H9 (cell line): ENCODE measurements around the gene VAMP3. TPM values are rescaled to one million over a fixed set of nuclear protein-coding genes. Genes with fewer than 3 reads are reported as not detected.

Experiments
- DNase-seq: peaks from one replicate; pipeline ENCODE4 v3.0.0-alpha.2; 2017
- H2AFZ ChIP-seq: one replicate; pipeline ENCODE4 v1.6.1; 2013; ENCODE audit warnings: mild to moderate bottlenecking, low read length, control low read depth, moderate library complexity
- H2AK5ac ChIP-seq: 2 replicates; pipeline ENCODE4 v1.6.1; 2013; ENCODE audit warnings: low read length, control low read depth, mixed read lengths; ENCODE audit not compliant: insufficient read length
- H2BK120ac ChIP-seq: one replicate; pipeline ENCODE4 v1.6.1; 2013; ENCODE audit warnings: low read depth, mild to moderate bottlenecking, low read length, control low read depth, inconsistent platforms; ENCODE audit not compliant: poor library complexity, severe bottlenecking
- H2BK12ac ChIP-seq: 2 replicates; pipeline ENCODE4 v1.6.1; 2013; ENCODE audit warnings: low read length, control low read depth, mixed read lengths, low read depth; ENCODE audit not compliant: insufficient read length
- H2BK15ac ChIP-seq: 2 replicates; pipeline ENCODE4 v1.6.1; 2013; ENCODE audit warnings: low read depth, low read length, control low read depth
- H2BK20ac ChIP-seq: one replicate; pipeline ENCODE4 v1.6.1; 2013; ENCODE audit warnings: low read depth, mild to moderate bottlenecking, low read length, control low read depth, inconsistent platforms; ENCODE audit not compliant: poor library complexity, severe bottlenecking
- H2BK5ac ChIP-seq: 2 replicates; pipeline ENCODE4 v1.6.1; 2013; ENCODE audit warnings: low read length, control low read depth, mixed read lengths; ENCODE audit not compliant: insufficient read length
- H3K14ac ChIP-seq: 2 replicates; pipeline ENCODE4 v1.6.1; 2013; ENCODE audit warnings: low read length, control low read depth; ENCODE audit not compliant: insufficient read depth
- H3K18ac ChIP-seq: 2 replicates; pipeline ENCODE4 v1.6.1; 2013; ENCODE audit warnings: low read depth, mild to moderate bottlenecking, mixed read lengths, low read length, control low read depth; ENCODE audit not compliant: insufficient read length
- H3K23ac ChIP-seq: 2 replicates; pipeline ENCODE4 v1.6.1; 2013; ENCODE audit warnings: low read length, control low read depth, mixed read lengths, low read depth; ENCODE audit not compliant: insufficient read length
- H3K23me2 ChIP-seq: 2 replicates; pipeline ENCODE4 v1.6.1; 2013; ENCODE audit warnings: low read depth, mild to moderate bottlenecking, mixed read lengths, low read length, control low read depth; ENCODE audit not compliant: insufficient read length, poor library complexity, severe bottlenecking
- H3K27ac ChIP-seq: 2 replicates; pipeline ENCODE4 v1.5.1; 2013; ENCODE audit warnings: low read length, control low read depth, mixed read lengths, low read depth; ENCODE audit not compliant: insufficient read length
- H3K27me3 ChIP-seq: 2 replicates; pipeline ENCODE4 v1.6.1; 2013; ENCODE audit warnings: low read length, control low read depth, inconsistent platforms; ENCODE audit not compliant: insufficient read depth
- H3K4ac ChIP-seq: 2 replicates; pipeline ENCODE4 v1.6.1; 2013; ENCODE audit warnings: low read depth, mild to moderate bottlenecking, control low read depth, inconsistent platforms, low read length, moderate library complexity
- H3K4me1 ChIP-seq: 2 replicates; pipeline ENCODE4 v1.6.1; 2013; ENCODE audit warnings: low read length, control low read depth, inconsistent platforms; ENCODE audit not compliant: insufficient read depth
- H3K4me2 ChIP-seq: 2 replicates; pipeline ENCODE4 v1.6.1; 2013; ENCODE audit warnings: low read length, control low read depth, mixed read lengths; ENCODE audit not compliant: insufficient read length, insufficient read depth
- H3K56ac ChIP-seq: 2 replicates; pipeline ENCODE4 v1.6.1; 2013; ENCODE audit warnings: low read depth, mild to moderate bottlenecking, mixed read lengths, low read length, control low read depth; ENCODE audit not compliant: insufficient read length
- H3K79me1 ChIP-seq: 2 replicates; pipeline ENCODE4 v1.6.1; 2013; ENCODE audit warnings: low read depth, mild to moderate bottlenecking, moderate library complexity, low read length, control low read depth, inconsistent platforms; ENCODE audit not compliant: insufficient read depth, poor library complexity, severe bottlenecking
- H3K79me2 ChIP-seq: 2 replicates; pipeline ENCODE4 v1.6.1; 2013; ENCODE audit warnings: low read length, control low read depth, inconsistent platforms; ENCODE audit not compliant: insufficient read depth
- H3K9ac ChIP-seq: 2 replicates; pipeline ENCODE4 v1.6.1; 2013; ENCODE audit warnings: low read length, control low read depth, mixed read lengths; ENCODE audit not compliant: insufficient read length; ENCODE audit errors: extremely low read depth
- H3K9me3 ChIP-seq: one replicate; pipeline ENCODE4 v1.6.1; 2013; ENCODE audit warnings: low read depth, low read length, inconsistent platforms; ENCODE audit not compliant: control insufficient read depth
- H3T11ph ChIP-seq: one replicate; pipeline ENCODE4 v1.6.1; 2013; ENCODE audit warnings: mild to moderate bottlenecking, low read length, control low read depth, inconsistent platforms
- H4K20me1 ChIP-seq: one replicate; pipeline ENCODE4 v1.6.1; 2013; ENCODE audit not compliant: control insufficient read depth, insufficient read length, insufficient read depth
- H4K5ac ChIP-seq: 2 replicates; pipeline ENCODE4 v1.6.1; 2013; ENCODE audit warnings: low read depth, mild to moderate bottlenecking, mixed read lengths, low read length, control low read depth; ENCODE audit not compliant: insufficient read length
- H4K8ac ChIP-seq: replicated peaks from 2 replicates; pipeline ENCODE4 v1.6.1; 2013; ENCODE audit warnings: low read length, control low read depth, mixed read lengths, low read depth; ENCODE audit not compliant: insufficient read length
- H4K91ac ChIP-seq: 2 replicates; pipeline ENCODE4 v1.6.1; 2013; ENCODE audit warnings: low read depth, mild to moderate bottlenecking, moderate library complexity, mixed read lengths, low read length, control low read depth; ENCODE audit not compliant: insufficient read length
- H3K27ac Mint-ChIP-seq, 3 experiments: 2 replicates in 2 of 3; 3 replicates in 1 of 3; pipeline ENCODE4 v1.8.0; 2020 to 2021; ENCODE audit warnings: mixed read lengths in 3 of 3, mild to moderate bottlenecking in 1 of 3, moderate library complexity in 1 of 3
- H3K27me3 Mint-ChIP-seq: 2 replicates; pipeline ENCODE4 v1.8.0; 2021; ENCODE audit warnings: low read depth, mild to moderate bottlenecking, moderate library complexity, mixed read lengths
- H3K36me3 Mint-ChIP-seq, 3 experiments: 2 replicates in 2 of 3; 3 replicates in 1 of 3; pipeline ENCODE4 v1.8.0; 2020 to 2021; ENCODE audit warnings: low read depth in 3 of 3, mixed read lengths in 3 of 3; ENCODE audit not compliant: insufficient read depth in 1 of 3
- H3K4me1 Mint-ChIP-seq, 2 experiments: 2 replicates each; pipeline ENCODE4 v1.8.0; 2020; ENCODE audit warnings: mixed read lengths in 2 of 2
- H3K4me3 Mint-ChIP-seq, 2 experiments: 2 replicates in 1 of 2; 3 replicates in 1 of 2; pipeline ENCODE4 v1.8.0; 2020 to 2021; ENCODE audit warnings: mild to moderate bottlenecking in 2 of 2, mixed read lengths in 2 of 2, moderate library complexity in 1 of 2
- H3K9me3 Mint-ChIP-seq, 2 experiments: 2 replicates in 1 of 2; 3 replicates in 1 of 2; pipeline ENCODE4 v1.8.0; 2020; ENCODE audit warnings: mild to moderate bottlenecking in 2 of 2, mixed read lengths in 2 of 2, moderate library complexity in 1 of 2
- CTCF ChIP-seq: fragments of 200-600 bp; sonication (generic); conservative IDR thresholded peaks from 3 replicates; pipeline ENCODE4 v1.8.0; 2021; ENCODE audit warnings: antibody characterized with exemption, mild to moderate bottlenecking
- WGBS: extraction: QIAGEN DNeasy Blood & Tissue Kit; methylation state at CpG from one replicate; pipeline ENCODE4 v1.1.7; 2013; ENCODE audit warnings: missing lambda C conversion rate, low lambda C conversion rate, mixed read lengths; ENCODE audit not compliant: insufficient read length; ENCODE audit errors: extremely low coverage; 5-methylcytosine and 5-hydroxymethylcytosine counted together
- total RNA-seq: library from RNA; stranded (reverse); gene quantifications from 2 replicates; pipeline ENCODE4 v1.2.1, GENCODE V29; 2021

Gene VAMP3
- total RNA-seq, 1 experiment from 2014 or later = 42.9 TPM

GRCh38 chr1:7721940-7722669, 49.0 kb upstream of the VAMP3 start:
- no peak overlapping the region for H2AFZ ChIP-seq
- H3K4me1 Mint-ChIP-seq = peaks cover 7 to 10% of the 10 kb centered on the region in 2 experiments
- H3K27ac Mint-ChIP-seq = no peak overlapping the region
- no peak overlapping the region for H2BK5ac ChIP-seq
- H4K8ac ChIP-seq = no peak overlapping the region
- H4K91ac ChIP-seq = no peak overlapping the region
- no peaks in the 10 kb centered on the region for H3K9me3 ChIP-seq
- DNase-seq = no peak
- H3K36me3 Mint-ChIP-seq = no peaks in the 10 kb centered on the region
- H3T11ph ChIP-seq = no peak overlapping the region
- no CpG with 5 or more reads among the region's 5 CpGs for WGBS
- no peak overlapping the region for H2BK120ac ChIP-seq
- no peak overlapping the region for H3K27ac ChIP-seq
- no peak overlapping the region for H3K18ac ChIP-seq
- H3K23ac ChIP-seq = no peak overlapping the region
- H3K14ac ChIP-seq = no peak overlapping the region
- H4K5ac ChIP-seq = no peak overlapping the region
- no peaks in the 10 kb centered on the region for H4K20me1 ChIP-seq
- H3K9ac ChIP-seq = no peak overlapping the region
- no peak overlapping the region for H2BK15ac ChIP-seq
- H3K27me3 ChIP-seq = no peaks in the 10 kb centered on the region; the same call in 1 of the 2 replicates
- no peaks in the 10 kb centered on the region for H3K9me3 Mint-ChIP-seq
- H3K4me2 ChIP-seq = no peak overlapping the region
- no peak overlapping the region for H3K56ac ChIP-seq
- peaks cover 5% of the 10 kb centered on the region for H3K27me3 Mint-ChIP-seq
- TF ChIP-seq CTCF = no peak
- H3K79me1 ChIP-seq = no peaks in the 10 kb centered on the region
- H2AK5ac ChIP-seq = no peak overlapping the region
- H3K4me3 Mint-ChIP-seq = no peak overlapping the region
- no peak overlapping the region for H2BK20ac ChIP-seq
- H3K4ac ChIP-seq = no peak overlapping the region
- H2BK12ac ChIP-seq = no peak overlapping the region
- no peaks in the 10 kb centered on the region for H3K4me1 ChIP-seq
- H3K23me2 ChIP-seq = no peaks in the 10 kb centered on the region
- H3K79me2 ChIP-seq = no peaks in the 10 kb centered on the region
